ENCODE data around the gene TTC4. TPM values are rescaled to one million over a fixed set of nuclear protein-coding genes. Genes with fewer than 3 reads are reported as not detected.

The TTC4 gene
- total RNA-seq, 1 experiment from 2014 or later = 26.3 TPM

DNA sequence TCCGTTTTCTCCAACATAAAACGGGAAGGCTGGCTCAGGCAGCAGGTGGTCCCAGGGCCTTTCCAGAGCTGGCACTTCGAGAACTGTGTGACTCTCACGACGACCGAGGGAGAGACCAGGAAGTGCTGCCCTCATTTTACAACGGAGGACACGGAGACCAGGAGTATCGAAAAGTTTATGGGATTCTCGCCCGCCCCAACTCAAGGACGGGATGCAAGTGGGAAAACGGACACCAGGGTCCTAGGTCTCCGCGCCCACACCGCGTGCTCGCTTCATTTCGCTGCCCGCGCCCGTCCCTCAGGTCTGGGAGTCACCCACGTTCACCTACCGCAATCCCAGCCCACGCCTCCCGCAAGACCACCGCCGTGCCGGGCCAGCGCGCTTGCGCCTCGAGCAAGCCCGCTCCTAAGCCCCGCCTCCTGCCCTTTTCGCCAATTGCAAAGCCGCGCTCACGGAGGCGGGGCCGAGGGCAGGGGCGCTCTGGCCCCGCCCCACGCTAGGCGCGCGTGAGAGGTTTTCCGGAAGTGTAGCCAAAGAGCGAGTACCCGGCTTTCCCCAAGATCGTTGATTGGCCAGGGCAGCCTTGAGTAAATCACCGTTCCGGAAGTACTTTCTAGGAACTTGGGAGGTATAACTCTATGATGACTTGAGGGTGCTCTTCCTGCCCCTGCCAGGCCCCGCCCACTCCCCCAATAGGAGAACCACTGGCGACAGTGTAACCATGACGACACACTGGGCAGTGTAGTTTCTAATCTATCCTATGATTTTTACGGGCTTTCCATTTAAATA lies 48.7 kb downstream of the TTC4 start, which contains the start of gene PARS2:
Gene PARS2 (minus strand): TSS at position 391 of the 789 bp plus-strand sequence. CDS start 5,362 bp downstream, outside the sequence.
- peak; percentile 93 for ATAC-seq
- Histone ChIP-seq H3K9me2 (ENCODE audit: insufficient read depth) (no peaks in the 10 kb centered on the region), H2AFZ (ENCODE audit: low read depth, low read length, poor library complexity, severe bottlenecking) (peak within 1 kb of the TSS; percentile 94), H3K9me3 (ENCODE audit: control insufficient read depth in 1 of 2, insufficient read depth in 1 of 2, low read depth in 1 of 2, low read length in 2 of 2) (no peaks in the 10 kb centered on the region), H3K4me3 (replicated peaks in 1 of 2; ENCODE audit: low read depth in 1 of 2, low read length in 2 of 2) (peak within 1 kb of the TSS; percentile 97 to 98), H3K4me1 (ENCODE audit: control insufficient read depth in 1 of 2, insufficient read depth in 2 of 2, low read length in 2 of 2) (peaks cover 5 to 18% of the 10 kb centered on the region in 2 experiments; a peak in 3 of 4 replicates), H3K36me3 (ENCODE audit: control insufficient read depth in 1 of 2, insufficient read depth in 2 of 2, low read length in 2 of 2) (no peaks in the 10 kb centered on the region), H4K20me1 (ENCODE audit: insufficient read depth) (no peaks in the 10 kb centered on the region), H3K79me2 (ENCODE audit: insufficient read depth, low read length) (peaks cover 20% of the 10 kb centered on the region), H3K9ac (ENCODE audit: low read length) (peak within 1 kb of the TSS; percentile 93), H3K27ac (ENCODE audit: low read depth, low read length) (peak within 1 kb of the TSS; percentile 52), H3K4me2 (ENCODE audit: low read length) (peak within 1 kb of the TSS; percentile 94), H3K27me3 (ENCODE audit: insufficient read depth, low read length) (no peaks in the 10 kb centered on the region)
- DNase-seq (ENCODE audit: low read depth, low spot score) = peak; percentile 99
- POLR2A ChIA-PET = no interaction called here
- intact Hi-C loops (cut with micrococcal nuclease) = loop anchor here (2.0 kb wide), 1 partner anchor 50 kb away; the partner anchor contains the start of gene TTC4
- no TSS peak for BruUV-seq (replicated peaks)
- RAD21 ChIA-PET (ENCODE audit: low non-redundant PET in 1 of 2, low total read pairs in 2 of 2, uncharacterized antibody in 2 of 2, unreplicated experiment in 2 of 2) = no interaction called here
- CTCF ChIA-PET = no interaction called here
- TF ChIP-seq CBX3 (IDR thresholded peaks at IDR 0.05; ENCODE audit: low read depth) (no peak), POLR2A (IDR thresholded peaks at IDR 0.05; ENCODE audit: borderline replicate concordance, extremely low read depth, insufficient read depth, insufficient read length) (peak; percentile 47), EZH2phosphoT487 (IDR thresholded peaks at IDR 0.05; ENCODE audit: borderline replicate concordance) (no peak), EZH2 (IDR thresholded peaks at IDR 0.05) (no peak), POLR2AphosphoS5 (IDR thresholded peaks at IDR 0.05; ENCODE audit: low read depth, low read length) (peak; percentile 87), JUND (IDR thresholded peaks at IDR 0.05) (no peak), CEBPB (IDR thresholded peaks at IDR 0.05; ENCODE audit: low read depth) (no peak), SIN3A (IDR thresholded peaks at IDR 0.05; ENCODE audit: low read depth) (peak; percentile 77), SRF (IDR thresholded peaks at IDR 0.05; ENCODE audit: low read depth) (peak; percentile 66; the same call in 1 of the 2 replicates), ZNF274 (IDR thresholded peaks at IDR 0.05; ENCODE audit: low read depth, low read length) (no peak), ELF1 (IDR thresholded peaks at IDR 0.05; ENCODE audit: borderline replicate concordance, low read depth) (peak; percentile 81), SP1 (IDR thresholded peaks at IDR 0.05; ENCODE audit: low read depth) (peak; percentile 96), YY1 (IDR thresholded peaks at IDR 0.05; ENCODE audit: extremely low read depth, insufficient replicate concordance, low read depth, low read length) (peak; percentile 6), ZFX (IDR thresholded peaks at IDR 0.05) (peak; percentile 57), TCF7L2 (IDR thresholded peaks at IDR 0.05; ENCODE audit: borderline replicate concordance, extremely low read depth, insufficient read depth, insufficient read length) (no peak), EGR1 (IDR thresholded peaks at IDR 0.05; ENCODE audit: low read depth) (peak; percentile 71)
- TF ChIP-seq, protein P1, sequence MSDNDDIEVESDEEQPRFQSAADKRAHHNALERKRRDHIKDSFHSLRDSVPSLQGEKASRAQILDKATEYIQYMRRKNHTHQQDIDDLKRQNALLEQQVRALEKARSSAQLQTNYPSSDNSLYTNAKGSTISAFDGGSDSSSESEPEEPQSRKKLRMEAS (IDR thresholded peaks at IDR 0.05) = peak; percentile 75
- TF ChIP-seq, protein P2, sequence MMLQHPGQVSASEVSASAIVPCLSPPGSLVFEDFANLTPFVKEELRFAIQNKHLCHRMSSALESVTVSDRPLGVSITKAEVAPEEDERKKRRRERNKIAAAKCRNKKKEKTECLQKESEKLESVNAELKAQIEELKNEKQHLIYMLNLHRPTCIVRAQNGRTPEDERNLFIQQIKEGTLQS (IDR thresholded peaks at IDR 0.05) = no peak
- TF ChIP-seq, protein P3, sequence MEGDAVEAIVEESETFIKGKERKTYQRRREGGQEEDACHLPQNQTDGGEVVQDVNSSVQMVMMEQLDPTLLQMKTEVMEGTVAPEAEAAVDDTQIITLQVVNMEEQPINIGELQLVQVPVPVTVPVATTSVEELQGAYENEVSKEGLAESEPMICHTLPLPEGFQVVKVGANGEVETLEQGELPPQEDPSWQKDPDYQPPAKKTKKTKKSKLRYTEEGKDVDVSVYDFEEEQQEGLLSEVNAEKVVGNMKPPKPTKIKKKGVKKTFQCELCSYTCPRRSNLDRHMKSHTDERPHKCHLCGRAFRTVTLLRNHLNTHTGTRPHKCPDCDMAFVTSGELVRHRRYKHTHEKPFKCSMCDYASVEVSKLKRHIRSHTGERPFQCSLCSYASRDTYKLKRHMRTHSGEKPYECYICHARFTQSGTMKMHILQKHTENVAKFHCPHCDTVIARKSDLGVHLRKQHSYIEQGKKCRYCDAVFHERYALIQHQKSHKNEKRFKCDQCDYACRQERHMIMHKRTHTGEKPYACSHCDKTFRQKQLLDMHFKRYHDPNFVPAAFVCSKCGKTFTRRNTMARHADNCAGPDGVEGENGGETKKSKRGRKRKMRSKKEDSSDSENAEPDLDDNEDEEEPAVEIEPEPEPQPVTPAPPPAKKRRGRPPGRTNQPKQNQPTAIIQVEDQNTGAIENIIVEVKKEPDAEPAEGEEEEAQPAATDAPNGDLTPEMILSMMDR (IDR thresholded peaks at IDR 0.05 in 2 of 3, conservative IDR thresholded peaks at IDR 0.05 in 1 of 3; ENCODE audit: borderline replicate concordance in 1 of 3, insufficient read depth in 1 of 3, low read depth in 2 of 3, low read length in 2 of 3) = no peak
- TF ChIP-seq, protein P4, sequence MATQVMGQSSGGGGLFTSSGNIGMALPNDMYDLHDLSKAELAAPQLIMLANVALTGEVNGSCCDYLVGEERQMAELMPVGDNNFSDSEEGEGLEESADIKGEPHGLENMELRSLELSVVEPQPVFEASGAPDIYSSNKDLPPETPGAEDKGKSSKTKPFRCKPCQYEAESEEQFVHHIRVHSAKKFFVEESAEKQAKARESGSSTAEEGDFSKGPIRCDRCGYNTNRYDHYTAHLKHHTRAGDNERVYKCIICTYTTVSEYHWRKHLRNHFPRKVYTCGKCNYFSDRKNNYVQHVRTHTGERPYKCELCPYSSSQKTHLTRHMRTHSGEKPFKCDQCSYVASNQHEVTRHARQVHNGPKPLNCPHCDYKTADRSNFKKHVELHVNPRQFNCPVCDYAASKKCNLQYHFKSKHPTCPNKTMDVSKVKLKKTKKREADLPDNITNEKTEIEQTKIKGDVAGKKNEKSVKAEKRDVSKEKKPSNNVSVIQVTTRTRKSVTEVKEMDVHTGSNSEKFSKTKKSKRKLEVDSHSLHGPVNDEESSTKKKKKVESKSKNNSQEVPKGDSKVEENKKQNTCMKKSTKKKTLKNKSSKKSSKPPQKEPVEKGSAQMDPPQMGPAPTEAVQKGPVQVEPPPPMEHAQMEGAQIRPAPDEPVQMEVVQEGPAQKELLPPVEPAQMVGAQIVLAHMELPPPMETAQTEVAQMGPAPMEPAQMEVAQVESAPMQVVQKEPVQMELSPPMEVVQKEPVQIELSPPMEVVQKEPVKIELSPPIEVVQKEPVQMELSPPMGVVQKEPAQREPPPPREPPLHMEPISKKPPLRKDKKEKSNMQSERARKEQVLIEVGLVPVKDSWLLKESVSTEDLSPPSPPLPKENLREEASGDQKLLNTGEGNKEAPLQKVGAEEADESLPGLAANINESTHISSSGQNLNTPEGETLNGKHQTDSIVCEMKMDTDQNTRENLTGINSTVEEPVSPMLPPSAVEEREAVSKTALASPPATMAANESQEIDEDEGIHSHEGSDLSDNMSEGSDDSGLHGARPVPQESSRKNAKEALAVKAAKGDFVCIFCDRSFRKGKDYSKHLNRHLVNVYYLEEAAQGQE (IDR thresholded peaks at IDR 0.05; ENCODE audit: low read depth) = no peak

Data from HCT116 (cell line).